ENCODE results near the gene CNBP.
"Not testable (repeated sequence)": the region's sequence is repeated elsewhere in the genome, so short reads cannot be mapped to it uniquely, and the experiment has no call there.

CNBP gene

GRCh38 chr3:129183569-129184395, at the start of gene CNBP:
TSS of gene CNBP (minus strand) at chr3:129183896. CDS start at chr3:129171757, 12,139 bp downstream.
- Histone ChIP-seq H3K27ac (ENCODE audit: low read depth, low read length) (peak within 1 kb of the TSS; percentile 99), H3K9me3 (ENCODE audit: control insufficient read depth in 1 of 2, low read length in 2 of 2) (no peaks in the 10 kb centered on the region), H3K4me3 (ENCODE audit: low read depth in 1 of 2, low read length in 2 of 2) (peak within 1 kb of the TSS; percentile 93 to 97), H3K9ac (ENCODE audit: low read depth in 1 of 2, low read length in 2 of 2) (peak within 1 kb of the TSS; percentile 99), H3K36me3 (ENCODE audit: control insufficient read depth in 1 of 2, insufficient read depth in 2 of 2, low read length in 2 of 2) (peaks cover 0 to 5% of the 10 kb centered on the region in 2 donors), H3K4me1 (ENCODE audit: control insufficient read depth in 1 of 2, insufficient read depth in 2 of 2, low read length in 2 of 2) (peaks cover 4 to 33% of the 10 kb centered on the region in 2 donors), H3K27me3 (ENCODE audit: control insufficient read depth in 1 of 2, insufficient read depth in 2 of 2, low read length in 2 of 2) (no peaks in the 10 kb centered on the region)

DNA sequence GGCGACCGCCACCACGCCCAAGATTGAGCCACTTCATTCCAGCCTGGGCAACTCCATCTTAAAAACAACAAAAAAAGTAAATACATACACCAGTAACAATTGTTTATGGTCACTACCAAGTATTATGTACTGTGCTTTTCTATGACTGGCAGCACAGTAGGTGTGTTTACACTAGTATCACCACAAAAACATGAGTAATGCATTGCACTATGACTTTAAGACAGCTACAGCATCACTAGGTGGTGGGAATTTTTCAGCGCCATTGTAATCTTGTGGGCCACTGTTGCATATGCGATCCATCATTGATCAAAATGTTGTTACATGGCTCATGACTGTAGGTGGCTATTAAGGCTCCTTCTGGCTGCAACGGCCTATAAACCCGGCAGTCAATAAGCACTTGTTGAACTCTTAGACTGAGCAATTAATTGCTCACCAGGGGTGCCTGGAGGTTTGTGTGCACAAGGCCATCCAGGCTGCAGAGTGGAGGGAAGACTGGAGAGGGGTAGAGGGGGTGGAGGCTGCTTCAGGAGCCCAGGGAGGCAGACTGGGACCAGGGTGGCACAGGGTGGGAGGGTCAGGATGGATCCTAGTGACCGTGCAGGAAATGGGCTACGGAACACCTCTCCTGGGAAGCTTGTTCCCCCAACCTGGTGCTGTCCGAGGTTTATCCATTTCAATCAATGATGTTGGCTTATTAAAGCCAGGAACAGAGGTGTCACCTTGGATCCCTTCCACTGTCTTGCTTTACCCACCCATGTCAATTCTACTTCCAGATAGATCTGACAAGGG, 47.8 kb upstream of the CNBP start:
- Histone ChIP-seq H3K27me3 (ENCODE audit: control insufficient read depth in 1 of 2, insufficient read depth in 2 of 2, low read length in 2 of 2) (no peaks in the 10 kb centered on the region), H3K27ac (ENCODE audit: low read depth, low read length) (no peak overlapping the region)

DNA sequence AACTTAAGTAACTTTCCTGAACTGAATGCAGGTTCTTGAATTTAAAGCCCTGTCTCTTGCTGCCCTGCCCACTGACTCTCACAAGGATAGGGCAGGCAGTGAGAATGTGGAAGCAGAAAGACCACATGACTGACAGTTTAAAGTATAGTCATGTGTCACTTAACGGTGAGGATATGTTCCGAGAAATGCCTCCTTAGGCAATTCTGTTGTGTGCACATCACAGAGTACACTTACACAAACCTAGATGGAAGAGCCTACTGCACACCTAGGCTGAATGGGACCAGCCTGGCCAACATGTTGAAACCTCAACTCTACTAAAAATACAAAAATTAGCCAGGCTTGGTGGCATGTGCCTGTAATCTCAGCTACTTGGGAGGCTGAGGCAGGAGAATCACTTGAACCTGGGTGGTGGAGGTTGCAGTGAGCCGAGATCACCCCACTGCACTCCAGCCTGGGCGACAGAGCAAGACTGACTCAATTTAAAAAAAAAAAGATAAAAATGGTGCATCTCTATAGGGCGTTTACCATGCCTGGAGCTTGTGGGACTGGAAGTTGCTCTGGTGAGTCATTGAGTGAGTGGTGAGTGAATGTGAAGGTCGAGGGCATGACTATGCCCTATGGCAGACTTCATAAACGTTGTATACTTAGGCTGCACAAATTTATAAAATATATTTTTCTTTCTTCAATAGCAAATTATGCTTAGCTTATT, 46.8 kb upstream of the CNBP start:
- Histone ChIP-seq H3K9me3 (ENCODE audit: control insufficient read depth in 1 of 2, low read length in 2 of 2) (no peaks in the 10 kb centered on the region), H3K36me3 (ENCODE audit: control insufficient read depth in 1 of 2, insufficient read depth in 2 of 2, low read length in 2 of 2) (no peaks in the 10 kb centered on the region), H3K4me3 (ENCODE audit: low read depth in 1 of 2, low read length in 2 of 2) (no peak overlapping the region), H3K4me1 (ENCODE audit: control insufficient read depth in 1 of 2, insufficient read depth in 2 of 2, low read length in 2 of 2) (peaks cover 14% of the 10 kb centered on the region in 2 donors), H3K9ac (ENCODE audit: low read depth in 1 of 2, low read length in 2 of 2) (no peak overlapping the region), H3K27ac (ENCODE audit: low read depth, low read length) (no peak overlapping the region), H3K27me3 (ENCODE audit: control insufficient read depth in 1 of 2, insufficient read depth in 2 of 2, low read length in 2 of 2) (no peaks in the 10 kb centered on the region)

More for the DNA sequence above, 47.8 kb upstream of the CNBP start:
- H3K9ac ChIP-seq (ENCODE audit: low read depth in 1 of 2, low read length in 2 of 2), result no peak overlapping the region
- H3K4me3 ChIP-seq (ENCODE audit: low read depth in 1 of 2, low read length in 2 of 2), result no peak overlapping the region
- H3K9me3 ChIP-seq (ENCODE audit: control insufficient read depth in 1 of 2, low read length in 2 of 2), result no peaks in the 10 kb centered on the region
- peaks cover 13 to 14% of the 10 kb centered on the region in 2 donors for H3K4me1 ChIP-seq (ENCODE audit: control insufficient read depth in 1 of 2, insufficient read depth in 2 of 2, low read length in 2 of 2)
- no peaks in the 10 kb centered on the region for H3K36me3 ChIP-seq (ENCODE audit: control insufficient read depth in 1 of 2, insufficient read depth in 2 of 2, low read length in 2 of 2)

DNA sequence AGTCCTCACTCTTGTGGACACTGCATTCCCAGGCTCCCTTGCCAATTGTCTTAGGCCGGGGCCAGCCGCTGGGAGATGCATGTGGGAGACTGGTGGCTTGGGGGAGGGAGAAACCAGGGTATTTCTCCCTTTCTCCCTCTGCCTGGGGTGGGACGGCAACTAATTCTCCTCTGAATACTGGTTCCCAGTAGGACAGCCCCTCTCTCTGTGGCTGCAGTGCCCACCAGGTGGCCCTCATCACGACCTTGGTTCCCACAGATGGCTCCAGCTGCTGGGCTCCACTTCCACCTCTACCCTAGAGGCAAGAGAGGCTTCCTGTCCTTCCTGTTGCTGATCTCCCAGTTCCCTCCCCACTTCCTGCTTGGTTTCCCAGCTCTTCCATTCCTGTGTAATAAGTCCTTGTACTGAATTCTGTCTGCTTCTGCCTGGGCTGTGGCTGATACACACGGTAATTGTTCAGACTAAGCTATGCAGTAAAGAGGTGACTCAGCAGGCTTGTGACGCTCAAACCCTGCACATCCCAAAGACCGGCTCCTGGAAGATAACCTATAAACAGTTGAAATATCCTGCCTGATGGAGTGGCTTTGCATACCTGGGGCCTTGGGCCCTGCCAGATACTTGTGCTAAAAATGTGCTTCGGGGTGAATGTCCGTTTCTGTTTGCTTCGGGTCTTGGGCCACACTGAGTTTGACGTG, 45.3 kb upstream of the CNBP start:
- Histone ChIP-seq H3K27me3 (ENCODE audit: control insufficient read depth in 1 of 2, insufficient read depth in 2 of 2, low read length in 2 of 2) (no peaks in the 10 kb centered on the region), H3K9me3 (ENCODE audit: control insufficient read depth in 1 of 2, low read length in 2 of 2) (no peaks in the 10 kb centered on the region), H3K4me3 (ENCODE audit: low read depth in 1 of 2, low read length in 2 of 2) (no peak overlapping the region), H3K27ac (ENCODE audit: low read depth, low read length) (no peak overlapping the region), H3K36me3 (ENCODE audit: control insufficient read depth in 1 of 2, insufficient read depth in 2 of 2, low read length in 2 of 2) (no peaks in the 10 kb centered on the region), H3K9ac (ENCODE audit: low read depth in 1 of 2, low read length in 2 of 2) (no peak overlapping the region), H3K4me1 (ENCODE audit: control insufficient read depth in 1 of 2, insufficient read depth in 2 of 2, low read length in 2 of 2) (peaks cover 17 to 23% of the 10 kb centered on the region in 2 donors)

DNA sequence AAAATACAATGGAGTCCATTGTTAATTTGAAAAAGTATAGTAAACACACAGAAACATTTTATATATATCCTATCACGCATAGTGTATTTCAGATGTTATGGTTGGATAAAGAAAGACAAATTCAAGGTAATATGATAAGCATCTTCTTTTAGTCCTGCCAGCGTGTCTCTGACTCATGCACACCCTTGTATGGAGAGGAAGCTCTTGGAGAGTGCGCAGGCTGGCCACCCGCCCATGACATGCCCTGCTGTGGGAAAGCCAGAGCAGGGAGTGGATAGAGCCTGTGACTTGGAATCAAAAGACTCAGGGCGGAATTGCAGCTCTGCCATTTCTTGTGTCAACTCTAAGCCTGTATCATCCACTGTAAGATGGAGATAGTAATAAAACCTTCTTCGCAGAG, 42.7 kb upstream of the CNBP start:
- Histone ChIP-seq H3K9me3 (ENCODE audit: control insufficient read depth in 1 of 2, low read length in 2 of 2) (no peaks in the 10 kb centered on the region), H3K27ac (ENCODE audit: low read depth, low read length) (no peak overlapping the region), H3K36me3 (ENCODE audit: control insufficient read depth in 1 of 2, insufficient read depth in 2 of 2, low read length in 2 of 2) (no peaks in the 10 kb centered on the region), H3K9ac (ENCODE audit: low read depth in 1 of 2, low read length in 2 of 2) (no peak overlapping the region), H3K27me3 (ENCODE audit: control insufficient read depth in 1 of 2, insufficient read depth in 2 of 2, low read length in 2 of 2) (no peaks in the 10 kb centered on the region), H3K4me3 (ENCODE audit: low read depth in 1 of 2, low read length in 2 of 2) (no peak overlapping the region), H3K4me1 (ENCODE audit: control insufficient read depth in 1 of 2, insufficient read depth in 2 of 2, low read length in 2 of 2) (peaks cover 17 to 23% of the 10 kb centered on the region in 2 donors)

DNA sequence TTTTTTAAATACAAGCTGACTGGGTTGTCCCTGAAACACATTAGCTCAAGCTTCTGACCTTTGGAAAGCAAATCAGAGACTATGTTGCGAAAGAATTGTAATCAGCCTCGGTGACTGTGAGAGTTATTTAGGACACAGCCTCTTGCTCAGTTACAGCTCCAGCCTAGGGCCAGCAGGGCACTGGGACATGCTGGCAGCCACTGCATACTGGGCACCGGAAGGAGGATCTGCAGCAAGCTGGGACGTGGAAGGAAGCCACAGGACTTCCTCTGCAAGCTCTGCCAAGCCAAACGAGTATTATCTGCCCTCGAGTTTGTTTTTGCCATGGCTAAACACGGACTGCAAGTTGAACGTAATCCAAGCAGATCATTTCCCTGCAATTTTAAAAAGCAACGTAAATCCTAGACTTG, 41.3 kb upstream of the CNBP start:
- peak overlapping the region; percentile 36 to 69 for H3K9ac ChIP-seq (ENCODE audit: low read depth in 1 of 2, low read length in 2 of 2)
- peak overlapping the region; percentile 61 for H3K27ac ChIP-seq (ENCODE audit: low read depth, low read length)
- H3K36me3 ChIP-seq (ENCODE audit: control insufficient read depth in 1 of 2, insufficient read depth in 2 of 2, low read length in 2 of 2), result no peaks in the 10 kb centered on the region
- H3K4me1 ChIP-seq (ENCODE audit: control insufficient read depth in 1 of 2, insufficient read depth in 2 of 2, low read length in 2 of 2), result peaks cover 15 to 23% of the 10 kb centered on the region in 2 donors
- H3K9me3 ChIP-seq (ENCODE audit: control insufficient read depth in 1 of 2, low read length in 2 of 2), result no peaks in the 10 kb centered on the region
- no peaks in the 10 kb centered on the region for H3K27me3 ChIP-seq (ENCODE audit: control insufficient read depth in 1 of 2, insufficient read depth in 2 of 2, low read length in 2 of 2)
- H3K4me3 ChIP-seq (ENCODE audit: low read depth in 1 of 2, low read length in 2 of 2), result peak overlapping the region; percentile 50 to 63

GRCh38 chr3:129224387-129224786, 40.7 kb upstream of the CNBP start:
- not testable (repeated sequence) for H3K27me3 ChIP-seq (ENCODE audit: control insufficient read depth in 1 of 2, insufficient read depth in 2 of 2, low read length in 2 of 2); H3K9me3 ChIP-seq (ENCODE audit: control insufficient read depth in 1 of 2, low read length in 2 of 2); H3K27ac ChIP-seq (ENCODE audit: low read depth, low read length); H3K4me3 ChIP-seq (ENCODE audit: low read depth in 1 of 2, low read length in 2 of 2); H3K36me3 ChIP-seq (ENCODE audit: control insufficient read depth in 1 of 2, insufficient read depth in 2 of 2, low read length in 2 of 2)
- H3K4me1 ChIP-seq (ENCODE audit: control insufficient read depth in 1 of 2, insufficient read depth in 2 of 2, low read length in 2 of 2), result peaks cover 12 to 23% of the 10 kb centered on the region in 2 donors
- peak overlapping the region; percentile 16 to 69 for H3K9ac ChIP-seq (ENCODE audit: low read depth in 1 of 2, low read length in 2 of 2)

GRCh38 chr3:129218742-129219141, 35.0 kb upstream of the CNBP start:
- H3K36me3 ChIP-seq (ENCODE audit: control insufficient read depth in 1 of 2, insufficient read depth in 2 of 2, low read length in 2 of 2), result no peaks in the 10 kb centered on the region
- H3K4me1 ChIP-seq (ENCODE audit: control insufficient read depth in 1 of 2, insufficient read depth in 2 of 2, low read length in 2 of 2), result no peaks in the 10 kb centered on the region
- H3K9ac ChIP-seq (ENCODE audit: low read depth in 1 of 2, low read length in 2 of 2), result no peak overlapping the region
- no peaks in the 10 kb centered on the region for H3K9me3 ChIP-seq (ENCODE audit: control insufficient read depth in 1 of 2, low read length in 2 of 2)
- no peak overlapping the region for H3K4me3 ChIP-seq (ENCODE audit: low read depth in 1 of 2, low read length in 2 of 2)
- H3K27ac ChIP-seq (ENCODE audit: low read depth, low read length), result no peak overlapping the region
- no peaks in the 10 kb centered on the region for H3K27me3 ChIP-seq (ENCODE audit: control insufficient read depth in 1 of 2, insufficient read depth in 2 of 2, low read length in 2 of 2)

DNA sequence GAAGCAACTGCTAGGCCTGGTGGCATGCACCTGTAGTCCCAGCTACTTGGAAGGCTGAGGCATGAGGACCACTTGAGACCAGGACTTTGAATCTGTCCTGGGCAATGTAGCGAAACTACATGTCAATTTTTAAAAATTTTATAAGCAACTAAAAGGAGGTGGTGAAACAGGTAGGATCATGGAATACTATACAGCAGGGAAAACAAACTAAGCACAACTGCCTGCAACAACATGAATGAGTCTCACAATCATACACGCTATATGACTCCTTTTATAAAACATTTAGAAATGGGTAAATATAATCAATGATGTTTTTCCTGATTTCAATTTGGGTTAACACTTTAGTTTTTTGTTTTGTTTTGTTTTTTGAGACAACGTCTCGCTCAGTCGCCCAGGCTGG, 29.5 kb upstream of the CNBP start:
- no peak overlapping the region for H3K9ac ChIP-seq (ENCODE audit: low read depth in 1 of 2, low read length in 2 of 2)
- no peaks in the 10 kb centered on the region for H3K9me3 ChIP-seq (ENCODE audit: control insufficient read depth in 1 of 2, low read length in 2 of 2)
- no peaks in the 10 kb centered on the region for H3K36me3 ChIP-seq (ENCODE audit: control insufficient read depth in 1 of 2, insufficient read depth in 2 of 2, low read length in 2 of 2)
- H3K4me3 ChIP-seq (ENCODE audit: low read depth in 1 of 2, low read length in 2 of 2), result no peak overlapping the region
- no peaks in the 10 kb centered on the region for H3K27me3 ChIP-seq (ENCODE audit: control insufficient read depth in 1 of 2, insufficient read depth in 2 of 2, low read length in 2 of 2)
- no peaks in the 10 kb centered on the region for H3K4me1 ChIP-seq (ENCODE audit: control insufficient read depth in 1 of 2, insufficient read depth in 2 of 2, low read length in 2 of 2)
- H3K27ac ChIP-seq (ENCODE audit: low read depth, low read length), result no peak overlapping the region
